Heart left ventricle (tissue), 16 donors: ENCODE results near the gene TREM1. TPM values are rescaled to one million over a fixed set of nuclear protein-coding genes. Genes with fewer than 3 reads are reported as not detected.

ENCODE experiments used
- ATAC-seq, 4 donors: fragments of 200-7000 bp; cut with Tn5 transposase; one replicate each; pipeline ENCODE4 v1.9.1; 2020 to 2022; ENCODE audit warnings: moderate library complexity in 4 of 4, mild to moderate bottlenecking in 3 of 4, moderate number of reproducible peaks in 1 of 4
- DNase-seq, 5 donors: peaks; one replicate each; pipeline ENCODE4 v3.0.0-alpha.2; 2020
- H3K27ac ChIP-seq, 12 donors: fragments of 200-600 bp; sonication (generic) in 4 of 12; one replicate each; pipeline versions ENCODE4 v1.5.0 to v1.8.0; 2016 to 2022; ENCODE audit warnings: mild to moderate bottlenecking in 2 of 12
- H3K27me3 ChIP-seq, 9 donors: fragments of 200-600 bp; sonication (generic) in 2 of 9; one replicate each; pipeline versions ENCODE4 v1.5.1 to v1.8.0; 2016 to 2022; ENCODE audit warnings: mild to moderate bottlenecking in 3 of 9
- H3K36me3 ChIP-seq, 9 donors: fragments of 200-600 bp; sonication (generic) in 2 of 9; one replicate each; pipeline versions ENCODE4 v1.5.0 to v1.8.0; 2018 to 2022; ENCODE audit warnings: mild to moderate bottlenecking in 2 of 9
- H3K4me1 ChIP-seq, 12 donors: fragments of 200-600 bp; sonication (generic) in 4 of 12; one replicate each; pipeline versions ENCODE4 v1.5.0 to v1.8.0; 2016 to 2022; ENCODE audit warnings: mild to moderate bottlenecking in 3 of 12
- H3K4me3 ChIP-seq, 12 donors: fragments of 200-600 bp; sonication (generic) in 4 of 12; one replicate each; pipeline versions ENCODE4 v1.5.0 to v1.8.0; 2017 to 2022; ENCODE audit warnings: mild to moderate bottlenecking in 9 of 12, moderate library complexity in 4 of 12
- H3K9me3 ChIP-seq, 12 donors: fragments of 200-600 bp; sonication (generic) in 4 of 12; one replicate each; pipeline versions ENCODE4 v1.5.0 to v1.8.0; 2016 to 2022; ENCODE audit warnings: mild to moderate bottlenecking in 1 of 12
- CTCF ChIP-seq, 12 donors: fragments of 200-600 bp; sonication (generic) in 4 of 12; IDR thresholded peaks; one replicate each; pipeline versions ENCODE4 v1.5.0 to v1.8.0; 2018 to 2022; ENCODE audit warnings: antibody characterized with exemption in 12 of 12, mild to moderate bottlenecking in 5 of 12
- POLR2A ChIP-seq, 2 donors: fragments of 450-650 bp; IDR thresholded peaks; one replicate each; pipeline ENCODE4 v1.6.1; 2017; ENCODE audit warnings: antibody characterized with exemption in 2 of 2, mild to moderate bottlenecking in 2 of 2, moderate library complexity in 2 of 2
- WGBS, 4 donors: extraction: QIAGEN DNeasy Blood & Tissue Kit in 2 of 4; methylation state at CpG; one replicate each; pipeline versions ENCODE4 v1.1.5 to v1.1.7; 2013 to 2018; 5-methylcytosine and 5-hydroxymethylcytosine counted together
- intact Hi-C, 10 donors: fragments of 100-400 bp; cut with DNase I; formaldehyde crosslinking; loops; one replicate each; pipeline versions ENCODE4 v1.11.1 to v1.14.2; 2022
- polyA plus RNA-seq, 2 donors: library from polyadenylated mRNA; stranded (reverse); fragments of 200-250 nt; gene quantifications; one replicate each; pipeline ENCODE4 v1.2.3, GENCODE V29; 2013
- total RNA-seq, 9 donors: library from RNA; depleted of rRNA in 2 of 9; stranded (reverse); fragments of >200 nt in 2 of 9; fragmentation: NEBNext Ultra II Directional in 3 of 9; extraction: Animal tissue kit (Norgen Biotek cat#: 25700) in 3 of 9; gene quantifications; one replicate each; pipeline versions ENCODE4 v1.1.0 to v1.2.4, GENCODE V29; 2016 to 2023
- donor health status: ischemic (EF 13 %, LVEDD 7.1; RV severe dilation, severe dysfunction).
- donor health status: healthy with polysubstance abuse.
- donor health status: DM: no; HTN: yes; CAD: no.
- donor health status: DM: no; HTN: no; CAD: no.
- donor health status: ischemic (EF 25% LVEDD 6.9; RV normal size, moderate dysfunction).
- donor health status: ischemic (EF 25% LVEDD 5.7; RV mildly dilated, moderate dysfunction).
- donor health status: healthy.
- donor health status: DM: yes; HTN: yes; CAD: no.
- donor health status: ischemic (EF 35%, LVEDD 5.7; RV mildly dilated, moderate dysfunction).
- donor health status: nonischemic (EF 11% LVEDD 7.7; RV severe dilation, severe dysfunction).
- donor health status: DM: yes; HTN: yes; CAD: no.
- donor health status: PGD.
- donor health status: ischemic (EF 29% LVEDD 5.4; RV normal size, mild dysfunction).
- donor health status: nonischemic (EF 23%, LVEDD 6.1; RV moderate dilation, normal function).

The TREM1 gene
- total and polyA plus RNA-seq, 11 donors = 0.19 to 18.4 (median 0.75) TPM

GRCh38 chr6:41272591-41273240, 13.8 kb downstream of the TREM1 start:
- peak overlapping the region in 1 of 12 donors; percentile 75 for H3K27ac ChIP-seq
- peaks cover 0 to 36% (median 0%) of the 10 kb centered on the region in 12 donors for H3K4me1 ChIP-seq
- TF ChIP-seq CTCF (IDR thresholded peaks at IDR 0.05) (no peak), POLR2A (IDR thresholded peaks at IDR 0.05) (no peak)
- H3K27me3 ChIP-seq = peaks cover 0 to 20% (median 0%) of the 10 kb centered on the region in 9 donors
- DNase-seq = no peak
- 89 to 94% (median 93%) methylated on average over 5 of the region's 5 CpGs for WGBS, 4 donors
- H3K36me3 ChIP-seq = no peaks in the 10 kb centered on the region
- H3K4me3 ChIP-seq = no peak overlapping the region
- ATAC-seq = no peak
- H3K9me3 ChIP-seq = no peaks in the 10 kb centered on the region
- intact Hi-C loops = no loop called here

GRCh38 chr6:41271901-41272395, 14.5 kb downstream of the TREM1 start:
- intact Hi-C loops = no loop called here
- WGBS, 4 donors = 50 to 66% (median 55%) methylated on average over 6 to 7 of the region's 7 CpGs
- no peaks in the 10 kb centered on the region for H3K36me3 ChIP-seq
- TF ChIP-seq POLR2A (IDR thresholded peaks at IDR 0.05) (no peak), CTCF (IDR thresholded peaks at IDR 0.05) (no peak)
- peak; percentile 44 to 86 (median 75) for ATAC-seq
- peaks cover 0 to 31% (median 0%) of the 10 kb centered on the region in 12 donors for H3K4me1 ChIP-seq
- peaks cover 0 to 20% (median 0%) of the 10 kb centered on the region in 9 donors for H3K27me3 ChIP-seq
- H3K27ac ChIP-seq = peak overlapping the region in 1 of 12 donors; percentile 75
- no peaks in the 10 kb centered on the region for H3K9me3 ChIP-seq
- peak in 4 of 5 donors; percentile 45 to 74 (median 65) for DNase-seq
- no peak overlapping the region for H3K4me3 ChIP-seq

GRCh38 chr6:41269716-41270115, 16.8 kb downstream of the TREM1 start:
- Histone ChIP-seq H3K4me1 (peaks cover 0 to 23% (median 0%) of the 10 kb centered on the region in 12 donors), H3K4me3 (no peak overlapping the region), H3K9me3 (peaks cover 0 to 3% (median 0%) of the 10 kb centered on the region in 12 donors), H3K27ac (no peak overlapping the region), H3K36me3 (no peaks in the 10 kb centered on the region), H3K27me3 (peaks cover 0 to 3% (median 0%) of the 10 kb centered on the region in 9 donors)
- intact Hi-C loops = no loop called here
- ATAC-seq (no peak), DNase-seq (no peak)
- TF ChIP-seq POLR2A (IDR thresholded peaks at IDR 0.05) (no peak), CTCF (IDR thresholded peaks at IDR 0.05) (no peak)
- 83 to 92% (median 89%) methylated on average over 1 to 4 of the region's 4 CpGs for WGBS, 4 donors

- Histone ChIP-seq H3K36me3 (no peaks in the 10 kb centered on the region), H3K4me1 (peaks cover 0 to 18% (median 0%) of the 10 kb centered on the region in 12 donors), H3K27me3 (no peaks in the 10 kb centered on the region), H3K9me3 (peaks cover 0 to 8% (median 0%) of the 10 kb centered on the region in 12 donors), H3K4me3 (no peak overlapping the region), H3K27ac (no peak overlapping the region)
- DNase-seq (no peak), ATAC-seq (no peak)
- intact Hi-C loops = no loop called here
- TF ChIP-seq CTCF (IDR thresholded peaks at IDR 0.05) (no peak), POLR2A (IDR thresholded peaks at IDR 0.05) (no peak)
- WGBS, 4 donors = 67 to 83% (median 73%) methylated on average over 2 of the region's 2 CpGs
Measured at GRCh38 chr6:41269166-41269565, 17.3 kb downstream of the TREM1 start.
